Sigmoid colon (tissue), 7 donors: ENCODE measurements around the gene ZFHX3. TPM values are rescaled to one million over a fixed set of nuclear protein-coding genes. Genes with fewer than 3 reads are reported as not detected.

Source experiments
- DNase-seq: peaks from one replicate; pipeline ENCODE4 v3.0.0-alpha.2; 2019
- H3K27ac ChIP-seq, 4 donors: fragments of 200-600 bp; sonication (generic); one replicate each; pipeline ENCODE4 v1.5.1; 2016 to 2019; ENCODE audit warnings: mild to moderate bottlenecking in 1 of 4
- H3K27me3 ChIP-seq, 3 donors: fragments of 200-600 bp; sonication (generic); one replicate each; pipeline ENCODE4 v1.5.1; 2019; ENCODE audit warnings: mild to moderate bottlenecking in 1 of 3
- H3K36me3 ChIP-seq, 4 donors: fragments of 200-600 bp; sonication (generic); one replicate each; pipeline ENCODE4 v1.5.1; 2016 to 2019
- H3K4me1 ChIP-seq, 4 donors: fragments of 200-600 bp; sonication (generic); one replicate each; pipeline ENCODE4 v1.5.1; 2017 to 2019
- H3K4me3 ChIP-seq, 4 donors: fragments of 200-600 bp; sonication (generic); one replicate each; pipeline ENCODE4 v1.5.1; 2017 to 2019; ENCODE audit warnings: mild to moderate bottlenecking in 2 of 4, moderate library complexity in 1 of 4
- H3K9me3 ChIP-seq, 4 donors: fragments of 200-600 bp in 3 of 4; sonication (generic) in 3 of 4; one replicate each; pipeline versions ENCODE4 v1.5.1 to v1.6.1; 2013 to 2019
- CTCF ChIP-seq, 4 experiments: fragments of 450-650 bp in 3 of 4; fragments of 200-600 bp in 1 of 4; IDR thresholded peaks; one replicate each; pipeline ENCODE4 v1.5.1; 2016 to 2019; ENCODE audit warnings: antibody characterized with exemption in 4 of 4, mild to moderate bottlenecking in 3 of 4, moderate library complexity in 2 of 4
- EP300 ChIP-seq, 4 donors: sonication (generic); formaldehyde crosslinking; IDR thresholded peaks; one replicate each; pipeline ENCODE4 v1.6.1; 2017; ENCODE audit warnings: antibody characterized with exemption in 4 of 4
- POLR2A ChIP-seq, 2 donors: fragments of 450-650 bp; IDR thresholded peaks; one replicate each; pipeline ENCODE4 v1.6.1; 2016; ENCODE audit warnings: antibody characterized with exemption in 2 of 2, mild to moderate bottlenecking in 2 of 2, moderate library complexity in 2 of 2
- POLR2AphosphoS5 ChIP-seq, 4 donors: sonication (generic); formaldehyde crosslinking; IDR thresholded peaks; one replicate each; pipeline ENCODE4 v1.6.1; 2017; ENCODE audit warnings: antibody characterized with exemption in 4 of 4
- WGBS, 2 donors: extraction: QIAGEN DNeasy Blood & Tissue Kit; methylation state at CpG; one replicate each; pipeline ENCODE4 v1.1.7; 2013; 5-methylcytosine and 5-hydroxymethylcytosine counted together
- intact Hi-C: fragments of 100-400 bp; cut with DNase I; formaldehyde crosslinking; loops from one replicate; pipeline ENCODE4 v1.15.1; 2023
- polyA plus RNA-seq, 3 donors: library from polyadenylated mRNA; stranded (reverse); fragments of 200-250 nt; gene quantifications; one replicate each; pipeline ENCODE4 v1.2.3, GENCODE V29; 2013
- total RNA-seq, 4 donors: library from RNA; depleted of rRNA; stranded (reverse); fragments of >200 nt; gene quantifications; one replicate each; pipeline ENCODE4 v1.1.0, GENCODE V29; 2016
- donor health status: healthy with polysubstance abuse.
- donor health status: Bipolar disorder and iron deficiency.
- donor health status: healthy.

The ZFHX3 gene
- total and polyA plus RNA-seq, 7 donors, result 0.69 to 38.8 (median 17.8) TPM

- Histone ChIP-seq H3K27me3 (no peaks in the 10 kb centered on the region), H3K4me3 (no peak overlapping the region), H3K36me3 (no peaks in the 10 kb centered on the region), H3K9me3 (no peaks in the 10 kb centered on the region), H3K27ac (peak overlapping the region in 2 of 4 donors; percentile 78 to 80), H3K4me1 (peaks cover 0 to 63% (median 52%) of the 10 kb centered on the region in 4 donors)
- TF ChIP-seq EP300 (IDR thresholded peaks at IDR 0.05) (no peak), POLR2AphosphoS5 (IDR thresholded peaks at IDR 0.05) (no peak), POLR2A (IDR thresholded peaks at IDR 0.05) (no peak), CTCF (IDR thresholded peaks at IDR 0.05) (no peak)
- peak; percentile 59 for DNase-seq
- 96% methylated on average over 9 of the region's 9 CpGs for WGBS, 2 donors
- intact Hi-C loops, result loop anchor here (5.0 to 10.0 kb wide), 3 partner anchors 90 to 237 kb away; partner anchors contain the start of gene ZFHX3
Measured at GRCh38 chr16:72937360-72937759, 110.6 kb downstream of the ZFHX3 start.

DNA sequence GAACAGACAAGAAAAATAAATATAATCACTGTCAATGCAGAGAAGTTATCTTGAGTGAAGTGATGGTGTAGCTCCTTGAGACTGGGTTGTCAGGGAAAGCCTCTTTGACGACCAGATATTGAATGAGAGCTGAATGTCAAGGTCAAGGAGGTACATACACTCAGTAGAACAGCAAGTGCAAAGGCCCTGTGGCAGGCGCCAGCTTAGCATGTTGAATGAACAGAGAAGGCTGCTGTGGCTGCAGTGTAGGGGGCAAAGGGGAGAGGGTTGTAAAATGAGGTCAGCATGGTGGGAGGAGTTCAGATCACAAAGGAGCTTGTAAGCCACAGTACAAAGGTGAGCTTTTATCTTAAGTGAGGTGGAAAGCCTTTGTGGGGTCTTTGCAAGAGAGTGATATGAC lies 111.5 kb downstream of the ZFHX3 start:
- Histone ChIP-seq H3K27ac (no peak overlapping the region), H3K36me3 (no peaks in the 10 kb centered on the region), H3K4me1 (peaks cover 0 to 72% (median 60%) of the 10 kb centered on the region in 4 donors), H3K27me3 (no peaks in the 10 kb centered on the region), H3K9me3 (no peaks in the 10 kb centered on the region), H3K4me3 (no peak overlapping the region)
- WGBS, 2 donors, result 71 to 83% methylated on average over 2 of the region's 2 CpGs
- no peak for TF ChIP-seq POLR2A (IDR thresholded peaks at IDR 0.05)
- no peak for TF ChIP-seq CTCF (IDR thresholded peaks at IDR 0.05)
- no peak for TF ChIP-seq POLR2AphosphoS5 (IDR thresholded peaks at IDR 0.05)
- no peak for TF ChIP-seq EP300 (IDR thresholded peaks at IDR 0.05)
- DNase-seq, result peak; percentile 42
- intact Hi-C loops, result loop anchor here (5.0 to 10.0 kb wide), 3 partner anchors 89 to 238 kb away; partner anchors contain the start of gene ZFHX3

DNA sequence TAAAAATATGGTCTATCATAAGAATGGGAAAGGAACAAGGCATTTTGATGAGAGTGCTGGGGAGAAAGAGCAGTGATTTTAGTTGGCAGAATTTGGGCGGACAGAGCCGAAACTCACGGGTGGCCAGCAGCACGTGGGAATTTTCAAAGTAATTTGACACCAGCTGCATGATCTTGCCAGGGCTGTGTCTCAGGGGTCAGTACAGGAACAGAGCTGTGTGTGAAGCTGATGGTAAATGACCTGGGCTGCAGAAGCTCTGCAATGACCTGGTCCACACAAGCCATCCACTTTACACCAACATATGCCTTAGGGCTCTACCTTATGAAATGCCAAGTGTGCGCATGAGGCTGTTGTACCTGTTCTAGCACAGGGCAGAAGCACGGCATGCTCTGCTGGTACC lies 112.0 kb downstream of the ZFHX3 start:
- Histone ChIP-seq H3K4me3 (no peak overlapping the region), H3K9me3 (no peaks in the 10 kb centered on the region), H3K27me3 (no peaks in the 10 kb centered on the region), H3K36me3 (no peaks in the 10 kb centered on the region), H3K27ac (peak overlapping the region in 1 of 4 donors; percentile 36), H3K4me1 (peaks cover 0 to 77% (median 64%) of the 10 kb centered on the region in 4 donors)
- WGBS, 2 donors, result 84 to 88% methylated on average over 6 of the region's 6 CpGs
- intact Hi-C loops, result loop anchor here (5.0 to 10.0 kb wide), 3 partner anchors 89 to 239 kb away; partner anchors contain the start of gene ZFHX3
- peak; percentile 71 for DNase-seq
- peak in 1 of 4 donors; percentile 11 for TF ChIP-seq POLR2AphosphoS5 (IDR thresholded peaks at IDR 0.05)
- TF ChIP-seq CTCF (IDR thresholded peaks at IDR 0.05), result no peak

- Histone ChIP-seq H3K27me3 (no peaks in the 10 kb centered on the region), H3K4me1 (peaks cover 0 to 88% (median 65%) of the 10 kb centered on the region in 4 donors), H3K4me3 (no peak overlapping the region), H3K27ac (peak overlapping the region in 1 of 4 donors; percentile 66), H3K9me3 (no peaks in the 10 kb centered on the region), H3K36me3 (no peaks in the 10 kb centered on the region)
- peak; percentile 74 for DNase-seq
- intact Hi-C loops, result loop anchor here (5.0 to 10.0 kb wide), 4 partner anchors 88 to 240 kb away; partner anchors contain the start of gene ZFHX3
- TF ChIP-seq EP300 (IDR thresholded peaks at IDR 0.05) (no peak), POLR2A (IDR thresholded peaks at IDR 0.05) (no peak), CTCF (IDR thresholded peaks at IDR 0.05) (no peak), POLR2AphosphoS5 (IDR thresholded peaks at IDR 0.05) (no peak)
- 72 to 86% methylated on average over 17 of the region's 17 CpGs for WGBS, 2 donors
Measured at GRCh38 chr16:72934636-72935403, 113.1 kb downstream of the ZFHX3 start.
